GM21717 (cell line): ENCODE results near the gene CAPNS2.

ENCODE experiments used
- ATAC-seq: cut with Tn5 transposase; IDR thresholded peaks from one replicate; pipeline ENCODE4 v1.9.1; 2021; ENCODE audit warnings: mild to moderate bottlenecking, moderate library complexity; ENCODE audit not compliant: unreplicated experiment

The CAPNS2 gene

DNA sequence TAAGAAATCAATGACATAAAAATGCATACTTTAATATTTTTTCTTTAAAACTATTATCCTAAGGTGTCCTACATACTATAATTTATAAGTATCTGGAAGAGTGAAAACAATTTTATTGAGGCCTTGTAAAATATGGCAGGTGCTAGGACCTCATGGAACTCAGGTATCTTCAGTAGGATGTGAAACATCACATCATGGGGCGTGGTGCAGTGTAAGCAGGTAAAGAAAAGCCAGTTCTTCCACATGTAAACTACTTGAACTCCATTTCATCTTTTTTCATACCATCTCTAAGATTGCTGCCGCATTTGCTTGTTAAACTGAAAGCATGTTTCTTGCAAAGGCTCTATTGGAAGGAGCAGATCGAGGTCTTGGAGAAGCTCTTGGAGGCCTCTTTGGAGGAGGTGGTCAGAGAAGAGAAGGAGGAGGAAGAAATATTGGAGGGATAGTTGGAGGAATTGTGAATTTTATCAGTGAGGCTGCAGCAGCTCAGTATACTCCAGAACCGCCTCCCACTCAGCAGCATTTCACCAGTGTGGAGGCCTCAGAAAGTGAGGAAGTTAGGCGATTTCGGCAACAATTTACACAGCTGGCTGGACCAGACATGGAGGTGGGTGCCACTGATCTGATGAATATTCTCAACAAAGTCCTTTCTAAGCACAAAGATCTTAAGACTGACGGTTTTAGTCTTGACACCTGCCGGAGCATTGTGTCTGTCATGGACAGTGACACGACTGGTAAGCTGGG lies at the start of gene CAPNS2:
Gene CAPNS2 (plus strand): TSS at position 253 of the 744 bp plus-strand sequence. CDS start 73 bp downstream, at position 326.
- no peak for ATAC-seq

DNA sequence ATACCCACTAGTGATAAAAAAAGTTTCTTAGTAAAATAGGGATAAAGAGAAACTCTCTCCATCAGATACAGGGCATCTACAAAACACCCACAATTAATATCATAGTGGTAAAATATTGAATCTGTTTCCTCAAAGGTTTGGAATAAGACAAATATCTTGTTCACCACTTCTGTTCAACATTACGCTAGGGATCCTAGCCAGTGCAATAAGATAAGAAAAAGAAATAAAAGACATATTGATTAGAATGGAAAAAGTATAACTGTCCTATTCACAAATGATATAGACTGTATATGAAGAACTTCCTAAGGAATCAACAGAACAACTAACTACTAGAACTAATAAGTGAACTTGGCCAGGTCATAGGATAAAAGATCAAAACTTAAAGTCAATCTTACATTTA lies 44.7 kb upstream of the CAPNS2 start:
- ATAC-seq = no peak

DNA sequence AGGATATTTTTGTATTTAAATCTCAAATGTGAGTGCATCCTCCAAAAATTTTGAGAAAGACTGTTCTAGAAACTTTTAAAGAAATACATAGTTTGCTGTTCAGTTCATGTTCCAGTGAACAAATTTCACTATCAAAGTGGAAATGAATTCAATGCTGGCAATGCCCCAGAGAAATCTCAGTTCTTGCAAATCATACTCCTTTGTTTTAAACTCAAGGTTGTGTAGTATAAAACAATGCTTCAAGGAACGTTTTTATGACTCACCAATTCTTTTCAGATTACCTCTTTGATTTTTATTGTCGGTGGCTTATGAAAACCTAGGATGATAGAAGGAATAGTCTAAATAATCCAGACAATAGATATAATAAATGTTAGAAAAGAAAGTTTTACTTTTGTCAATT lies 40.0 kb upstream of the CAPNS2 start:
- ATAC-seq = no peak

DNA sequence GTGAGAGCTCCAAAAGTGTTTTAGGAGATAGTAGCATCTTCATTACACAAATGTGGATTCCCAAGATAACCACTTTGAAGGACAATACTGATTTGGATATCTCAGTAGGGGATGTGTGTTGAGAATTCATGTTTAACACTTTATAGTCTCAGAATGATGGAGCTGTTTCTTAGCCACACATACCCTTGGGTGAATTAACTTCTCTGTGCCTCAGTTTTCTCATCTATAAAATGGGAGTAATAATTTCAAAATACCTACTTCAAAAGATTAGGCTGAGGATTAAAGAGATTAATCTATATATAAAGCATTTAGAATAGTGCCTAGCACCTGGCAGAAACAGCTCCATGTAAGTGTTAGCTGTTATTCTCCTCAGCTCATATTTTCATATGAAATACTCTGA lies 38.6 kb upstream of the CAPNS2 start:
- no peak for ATAC-seq

DNA sequence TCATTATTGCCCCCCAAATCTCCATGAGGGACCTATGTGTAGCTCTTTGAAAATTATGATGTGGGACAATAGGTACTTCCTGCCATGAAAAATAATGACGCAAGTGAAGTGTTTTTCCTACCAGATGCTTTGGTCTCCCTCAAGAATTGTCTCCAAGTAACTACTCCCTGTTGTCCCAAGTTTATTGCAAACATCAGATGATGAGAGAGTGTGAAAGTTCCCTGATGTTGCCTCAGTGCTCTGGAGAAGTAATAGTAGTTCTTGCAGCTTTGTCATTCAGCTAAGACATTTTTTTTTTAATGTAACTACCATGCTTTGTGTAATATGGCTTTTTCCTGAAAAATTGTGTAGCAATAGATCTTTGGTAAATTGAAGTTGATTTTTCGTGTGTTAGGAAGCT lies 37.5 kb upstream of the CAPNS2 start:
- ATAC-seq = no peak

DNA sequence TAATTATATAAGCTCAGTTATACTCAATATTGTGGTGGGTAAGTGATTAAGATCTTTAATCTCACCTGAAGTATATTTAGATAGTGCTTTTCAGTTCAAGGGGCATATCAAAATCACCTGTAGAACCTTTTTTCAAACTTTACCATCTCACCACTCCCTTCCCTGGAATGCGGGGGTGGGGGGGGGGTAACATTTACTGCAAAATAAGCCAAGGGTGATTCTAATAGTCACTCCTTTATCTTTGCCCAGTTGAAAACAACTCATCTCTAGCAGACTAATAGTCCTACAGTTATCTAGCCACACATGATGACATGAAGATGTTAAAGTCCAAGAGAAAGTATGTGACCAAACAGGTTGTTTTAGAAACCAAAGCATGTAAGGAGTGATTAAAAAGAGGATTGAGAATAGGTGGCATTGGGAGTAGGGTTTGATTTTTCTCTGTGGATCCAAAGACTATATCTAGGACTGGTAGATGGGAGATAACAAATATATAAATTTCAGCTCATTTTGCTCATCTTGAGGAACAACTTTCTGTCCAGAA lies 36.1 kb upstream of the CAPNS2 start:
- ATAC-seq = no peak

DNA sequence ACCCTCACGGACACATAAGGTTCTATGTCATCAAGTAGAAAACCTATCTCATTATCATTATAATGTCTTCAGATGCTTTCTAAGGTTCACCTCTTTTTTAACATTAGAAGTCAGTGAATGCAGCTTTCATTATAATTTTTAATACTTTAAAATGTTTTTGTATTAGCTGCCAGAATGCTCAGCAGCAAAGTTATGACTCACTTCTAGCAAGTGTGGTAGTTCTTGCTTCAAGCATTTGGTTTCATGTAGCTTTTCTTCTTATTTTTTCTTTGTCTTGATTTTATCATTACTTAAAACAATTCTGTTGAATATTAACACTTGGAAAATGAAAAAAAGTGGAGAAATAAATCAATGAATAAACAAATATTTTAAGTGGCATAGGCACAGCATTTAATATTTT lies 34.3 kb upstream of the CAPNS2 start:
- ATAC-seq = no peak

DNA sequence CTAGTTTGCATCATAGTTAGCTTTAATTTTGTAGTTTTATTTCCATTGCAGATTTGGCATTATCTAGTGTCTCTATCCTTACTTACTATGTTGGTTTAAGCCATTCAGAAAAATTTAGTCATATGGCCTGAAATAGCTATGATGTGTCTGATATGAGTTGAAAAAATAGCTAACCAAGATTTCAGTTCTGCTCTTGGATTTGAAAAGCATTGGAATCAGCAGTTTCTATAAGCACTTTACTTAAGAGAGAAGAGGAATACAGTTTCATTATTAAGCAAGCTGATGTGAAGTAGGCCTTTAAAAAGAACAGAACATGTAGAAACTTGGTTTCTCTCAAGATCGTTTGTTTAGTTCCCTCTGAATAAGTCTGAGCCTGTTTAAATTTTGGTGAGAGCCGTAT lies 31.7 kb upstream of the CAPNS2 start:
- ATAC-seq = no peak

DNA sequence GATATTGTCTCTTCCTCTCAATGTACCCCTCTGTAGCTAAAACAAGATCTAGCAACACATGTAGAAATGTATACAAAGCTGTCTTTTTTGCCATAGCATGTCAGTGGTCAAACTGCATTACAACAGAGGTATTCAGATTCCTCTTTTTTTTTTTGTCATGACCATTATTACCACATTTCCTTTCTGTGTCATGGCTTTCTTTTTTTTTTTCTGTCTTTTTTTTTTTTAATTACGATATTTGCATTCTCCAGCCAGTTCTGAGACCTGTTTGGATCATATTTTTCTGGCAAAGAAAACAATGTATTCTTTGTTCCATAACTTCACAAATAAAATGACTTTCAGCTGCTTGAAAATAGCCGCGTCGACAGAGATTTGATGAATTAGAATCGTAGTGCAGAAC lies 27.4 kb upstream of the CAPNS2 start:
- ATAC-seq = no peak

DNA sequence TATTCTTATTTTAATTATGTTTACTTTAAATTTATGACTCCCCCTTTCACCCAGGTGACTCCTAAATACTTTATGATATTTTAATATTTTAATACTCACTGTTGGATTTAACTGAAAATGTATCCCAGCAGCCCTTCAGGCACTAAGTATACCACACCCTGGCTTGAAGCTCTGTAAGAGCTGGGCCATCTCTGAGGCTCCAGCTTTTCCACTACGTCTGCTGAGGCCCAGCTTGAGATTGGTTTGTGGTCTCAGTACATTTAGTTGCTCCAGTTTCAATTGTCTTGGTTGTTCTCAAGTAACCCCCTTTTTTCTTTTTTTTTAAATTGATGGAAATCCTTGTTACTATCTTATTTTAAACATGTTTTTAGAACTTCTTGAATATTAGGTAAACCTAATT lies 27.0 kb upstream of the CAPNS2 start:
- no peak for ATAC-seq

DNA sequence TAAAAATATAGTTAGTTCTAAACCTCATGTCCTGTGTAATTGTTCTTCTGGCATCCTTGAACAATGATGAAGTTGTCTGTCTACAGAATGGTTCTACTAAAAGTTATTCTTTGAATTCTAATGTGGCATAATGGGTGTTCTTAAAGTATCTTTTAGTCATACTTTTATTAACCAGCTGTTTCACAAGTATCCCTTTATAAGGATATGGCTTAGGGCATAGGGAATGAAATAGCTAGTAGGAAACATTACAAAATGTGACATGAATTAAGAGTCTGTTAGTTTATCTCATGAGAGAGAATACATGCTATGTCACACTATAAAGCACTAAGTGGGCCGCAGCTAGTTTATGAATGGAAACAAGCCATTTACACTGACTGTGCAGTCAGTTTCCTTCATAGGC lies 26.3 kb upstream of the CAPNS2 start:
- no peak for ATAC-seq

DNA sequence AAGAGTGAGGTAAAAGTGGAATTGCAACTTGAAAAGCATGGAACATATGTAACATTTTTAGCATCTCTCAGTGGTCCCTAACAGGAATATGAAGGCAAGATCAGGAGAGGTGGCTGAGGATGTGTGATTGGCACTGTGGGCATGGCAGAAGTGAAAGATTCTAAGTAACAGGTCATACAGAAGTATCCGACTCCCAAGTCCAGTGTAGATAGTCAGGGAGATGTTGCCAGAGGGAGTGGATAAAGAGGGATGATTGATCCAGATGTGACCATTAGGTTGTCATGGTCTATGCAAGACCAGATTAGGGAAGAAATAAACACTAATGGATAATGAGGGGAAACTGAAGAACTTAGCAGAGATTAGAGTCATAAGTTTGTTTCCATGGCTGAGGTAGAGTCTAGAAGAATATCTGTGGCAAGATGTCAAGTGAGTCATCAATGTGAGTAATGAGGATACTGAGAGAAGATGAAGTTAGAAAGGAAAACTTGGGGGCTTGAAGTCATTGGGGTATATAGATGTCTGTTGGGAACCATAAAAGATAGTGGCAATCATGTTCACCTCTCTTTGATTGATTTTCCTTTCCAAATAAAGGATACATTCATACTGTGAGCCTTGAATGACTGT lies 23.9 kb upstream of the CAPNS2 start:
- ATAC-seq = no peak

DNA sequence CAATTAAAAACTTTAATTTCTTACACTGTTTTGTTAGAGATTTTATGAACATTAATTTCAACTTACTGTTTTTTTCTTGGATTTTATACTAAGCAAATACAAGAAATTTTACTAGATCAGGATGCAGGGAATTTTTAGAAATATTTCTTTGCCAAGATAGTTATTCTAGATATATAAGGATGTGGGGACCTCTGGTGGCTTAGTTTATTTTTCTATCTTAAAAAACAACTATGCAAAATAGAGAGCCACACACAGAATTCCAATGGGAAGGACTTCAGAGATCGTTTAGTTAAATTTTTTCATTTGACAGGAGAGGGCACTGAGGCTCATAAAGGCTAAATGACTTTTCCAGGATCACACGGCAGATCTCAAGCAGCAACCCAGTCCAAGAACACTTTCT lies 23.0 kb upstream of the CAPNS2 start:
- ATAC-seq = no peak

DNA sequence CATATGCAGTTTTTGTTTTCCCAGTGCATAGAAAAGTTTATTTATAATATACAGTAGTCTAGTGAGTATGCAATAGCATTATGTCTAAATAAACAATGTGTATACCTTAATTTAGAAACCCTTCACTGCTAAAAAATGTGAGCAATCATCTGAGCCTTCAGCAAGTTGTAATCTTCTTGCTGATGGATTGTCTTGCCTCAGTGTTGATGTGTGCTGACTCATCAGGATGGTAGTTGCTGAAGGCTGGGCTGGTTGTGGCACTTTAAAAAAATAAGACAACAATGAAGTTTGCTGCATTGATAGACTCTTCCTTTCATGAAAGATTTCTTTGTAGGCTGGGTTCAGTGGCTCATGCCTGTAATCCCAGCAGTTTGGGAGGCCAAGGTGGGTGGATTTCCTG lies 13.9 kb upstream of the CAPNS2 start:
- no peak for ATAC-seq

DNA sequence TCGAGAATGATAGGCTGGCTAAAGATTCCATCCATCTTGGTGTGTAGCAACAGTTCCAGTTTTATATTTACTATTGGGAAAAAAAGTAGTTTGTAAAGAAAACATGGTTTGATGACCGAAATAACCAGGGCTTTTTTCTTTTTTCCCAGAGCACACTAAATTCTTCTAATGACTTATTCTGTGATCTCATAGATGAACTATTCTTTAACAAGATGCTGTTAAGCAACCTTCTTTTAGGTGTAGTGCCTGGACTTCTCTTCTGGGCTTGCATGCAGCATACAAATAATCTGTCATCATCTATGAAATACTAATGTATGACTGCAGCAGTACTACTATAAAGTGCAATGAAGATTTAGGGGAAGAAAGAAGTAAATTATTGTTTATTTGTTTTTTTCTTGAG lies 11.0 kb upstream of the CAPNS2 start:
- no peak for ATAC-seq

DNA sequence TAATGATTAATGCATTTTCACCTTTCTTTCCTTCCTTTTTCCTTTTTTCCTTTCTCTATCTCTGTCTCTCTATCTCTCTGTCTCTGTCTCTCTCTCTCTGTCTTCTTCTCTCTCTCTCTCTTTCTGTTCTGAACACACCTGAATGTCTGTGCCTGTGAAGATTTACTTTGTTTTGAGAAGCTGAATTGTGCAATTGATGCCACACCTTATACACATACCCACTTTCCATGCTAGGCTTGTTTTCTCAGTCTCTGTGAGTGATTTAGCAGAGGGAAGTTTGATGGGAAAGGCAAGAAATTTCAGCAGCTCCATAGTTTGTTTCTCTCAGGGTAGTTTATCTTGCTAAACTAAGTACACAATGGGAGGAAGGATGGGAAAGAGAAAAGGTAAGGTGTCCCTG lies 9.3 kb upstream of the CAPNS2 start:
- ATAC-seq = no peak

DNA sequence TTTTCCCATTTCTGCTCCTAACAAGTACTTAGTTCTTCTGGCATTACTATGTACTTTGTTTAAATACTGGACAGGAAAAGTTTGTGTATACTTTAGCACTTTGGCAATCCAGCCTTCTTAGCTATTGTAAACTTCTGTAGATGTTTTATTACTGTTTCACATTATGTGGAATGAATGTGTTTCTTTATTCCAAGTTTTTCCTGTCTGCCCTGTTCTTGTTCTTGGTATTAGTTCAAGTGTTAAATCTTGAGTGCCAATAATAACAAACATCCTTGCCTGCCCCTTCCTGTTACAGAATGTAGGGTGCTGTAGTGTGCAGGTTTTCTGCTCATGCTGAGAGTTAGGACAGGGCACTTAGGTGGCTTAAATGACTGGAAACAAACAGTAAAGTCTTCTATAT lies 7.3 kb upstream of the CAPNS2 start:
- no peak for ATAC-seq

DNA sequence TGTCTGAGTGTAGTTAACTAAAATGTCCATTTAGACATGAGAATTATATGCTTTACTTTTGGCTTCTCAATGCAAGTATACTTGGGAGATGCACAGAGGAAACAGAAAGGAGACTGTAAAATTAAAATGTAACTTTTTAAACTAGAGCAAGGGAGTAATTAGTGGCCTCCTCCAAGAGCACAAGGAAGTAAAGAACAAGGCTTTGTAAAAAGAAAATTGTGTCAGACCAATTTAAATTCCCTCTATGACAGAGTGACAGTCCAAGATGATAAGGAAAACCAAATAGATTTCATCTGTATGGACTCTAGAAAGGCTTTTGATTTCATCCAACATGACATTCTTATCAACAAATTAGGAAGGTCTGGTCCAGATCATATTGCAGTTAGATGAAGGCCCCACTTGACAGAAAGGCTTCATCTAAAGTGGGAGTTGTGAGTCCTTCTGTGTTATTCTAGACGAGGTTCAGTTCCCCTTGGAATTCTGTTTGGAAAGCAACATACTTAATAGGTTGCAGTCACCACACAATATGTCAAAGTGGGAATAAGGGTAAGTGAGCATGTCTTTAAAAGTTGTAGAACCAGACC lies 6.5 kb upstream of the CAPNS2 start:
- ATAC-seq = no peak

DNA sequence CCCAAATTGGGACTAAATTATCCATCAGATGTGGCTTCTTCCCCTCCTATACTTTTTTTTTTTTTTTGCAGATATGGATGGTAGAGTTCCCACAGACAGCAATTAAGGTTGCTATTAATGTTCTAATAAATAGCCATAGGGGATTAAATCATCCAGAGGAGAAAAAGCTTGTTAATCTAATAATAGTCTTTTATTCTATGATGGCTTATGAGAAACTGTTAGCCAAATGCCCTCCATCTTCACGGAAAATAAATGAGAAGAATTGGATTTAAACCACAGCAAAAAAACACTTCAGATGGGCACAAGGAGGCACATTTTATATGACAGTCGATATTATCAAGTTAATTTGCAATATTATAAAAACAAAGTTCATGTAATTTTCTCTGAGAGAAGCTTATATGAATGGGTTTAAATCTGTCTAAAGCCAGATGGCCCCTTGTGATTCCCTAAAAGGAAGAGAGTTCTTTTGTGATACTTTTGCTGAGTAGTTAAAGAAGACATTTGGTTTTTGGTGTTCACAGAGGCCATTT lies 5.1 kb upstream of the CAPNS2 start:
- ATAC-seq = no peak

DNA sequence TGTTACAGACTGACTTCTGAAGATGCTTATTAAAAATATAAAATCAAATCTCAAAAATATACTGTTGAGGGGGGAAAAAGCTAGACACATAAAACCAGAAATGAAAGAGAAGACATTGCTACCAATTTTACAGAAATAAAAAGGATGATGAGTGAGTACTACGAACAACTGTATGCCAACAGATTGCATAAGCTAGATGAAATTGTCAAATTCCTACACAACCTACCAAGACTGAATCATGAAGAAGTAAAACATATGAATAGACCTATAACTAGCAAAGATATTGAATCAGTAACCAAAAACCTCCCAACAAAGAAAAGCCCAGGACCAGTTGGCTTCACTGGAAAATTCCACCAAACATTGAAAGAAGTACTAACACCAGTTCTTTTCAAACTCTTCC lies 3.5 kb upstream of the CAPNS2 start:
- ATAC-seq = no peak

DNA sequence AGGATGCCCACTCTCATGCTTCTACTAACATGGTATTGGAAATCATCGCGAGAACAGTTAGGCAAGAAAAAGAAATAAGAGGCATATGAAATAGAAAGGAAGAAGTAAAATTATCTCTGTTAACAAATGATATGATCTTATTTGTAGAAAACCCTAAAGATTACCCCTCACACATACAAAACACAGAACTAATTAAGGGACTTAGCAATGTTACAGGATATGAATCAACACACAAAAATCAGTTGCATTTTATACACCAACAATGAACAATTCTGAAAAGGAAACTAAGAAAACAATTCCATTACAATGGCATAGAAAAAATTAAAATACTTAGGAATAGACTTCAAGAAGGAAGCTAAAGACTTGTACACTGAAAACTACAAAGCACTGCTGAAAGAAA lies 2.7 kb upstream of the CAPNS2 start:
- ATAC-seq = no peak

DNA sequence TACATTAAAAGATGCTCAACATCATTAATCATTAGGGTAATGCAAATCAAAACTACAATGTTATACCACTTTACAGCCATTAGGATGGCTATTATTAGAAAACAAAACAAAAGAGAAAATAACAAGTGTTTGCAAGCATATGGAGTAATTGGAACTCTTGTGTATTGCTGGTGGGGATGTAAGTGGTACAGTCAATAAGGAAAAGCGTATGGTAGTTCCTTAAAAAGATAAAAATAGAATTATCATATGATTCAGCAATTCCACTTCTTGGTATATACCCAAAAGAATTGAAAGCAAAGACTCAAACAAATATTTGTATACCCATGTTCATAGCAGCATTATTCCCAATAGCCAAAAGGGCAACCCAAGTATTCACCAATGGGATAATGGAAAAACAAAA lies 1.4 kb upstream of the CAPNS2 start:
- no peak for ATAC-seq
